ENCODE results near the gene BICC1. TPM values are rescaled to one million over a fixed set of nuclear protein-coding genes. Genes with fewer than 3 reads are reported as not detected.

BICC1 gene
- total and polyA plus RNA-seq, 2 donors (not counting 1 experiment from before 2014, with no cell fraction given), result not detected

- H3K27me3 Mint-ChIP-seq, result no peaks in the 10 kb centered on the region
- Histone ChIP-seq H3K79me2 (ENCODE audit: control insufficient read depth, insufficient read depth, low read length) (no peaks in the 10 kb centered on the region), H3K9me3 (ENCODE audit: control extremely low read depth in 1 of 3, control insufficient read depth in 2 of 3, insufficient read depth in 1 of 3, low read length in 2 of 3) (no peaks in the 10 kb centered on the region), H3K4me3 (ENCODE audit: control extremely low read depth in 1 of 5, extremely low read depth in 1 of 5, insufficient read depth in 1 of 5, low read depth in 2 of 5, low read length in 4 of 5) (no peak overlapping the region), H3K4me2 (replicated peaks; ENCODE audit: low read depth, low read length, poor library complexity, severe bottlenecking) (no peak overlapping the region), H4K20me1 (ENCODE audit: control insufficient read depth, insufficient read depth, low read length, poor library complexity, severe bottlenecking) (no peaks in the 10 kb centered on the region), H2AFZ (ENCODE audit: insufficient read depth, low read depth, low read length, poor library complexity, severe bottlenecking) (no peak overlapping the region), H3K27ac (ENCODE audit: low read length in 2 of 2) (no peak overlapping the region), H3K9ac (ENCODE audit: low read length) (no peak overlapping the region), H3K4me1 (ENCODE audit: control insufficient read depth in 2 of 2, insufficient read depth in 2 of 2, low read length in 2 of 2) (no peaks in the 10 kb centered on the region), H3K27me3 (replicated peaks in 1 of 4; ENCODE audit: control extremely low read depth in 1 of 4, control insufficient read depth in 3 of 4, insufficient read depth in 4 of 4, low read length in 3 of 4) (no peaks in the 10 kb centered on the region), H3K36me3 (replicated peaks in 1 of 2; ENCODE audit: control extremely low read depth in 1 of 2, control insufficient read depth in 1 of 2, extremely low read depth in 1 of 2, insufficient read depth in 2 of 2, low read length in 1 of 2) (no peaks in the 10 kb centered on the region)
- no peak overlapping the region for H3K27ac Mint-ChIP-seq
- DNase-seq (no peak), ATAC-seq (ENCODE audit: low read depth) (no peak)
- ChIA-PET POLR2A (no interaction called here), CTCF (no interaction called here)
- no peak overlapping the region for H3K4me3 Mint-ChIP-seq
- no peaks in the 10 kb centered on the region for H3K4me1 Mint-ChIP-seq
- H3K9me3 Mint-ChIP-seq (ENCODE audit: insufficient read depth), result no peaks in the 10 kb centered on the region
- intact Hi-C loops (cut with micrococcal nuclease), result no loop called here
- 83% methylated on average over 3 of the region's 5 CpGs for WGBS (ENCODE audit: insufficient coverage)
- TF ChIP-seq, protein P1, sequence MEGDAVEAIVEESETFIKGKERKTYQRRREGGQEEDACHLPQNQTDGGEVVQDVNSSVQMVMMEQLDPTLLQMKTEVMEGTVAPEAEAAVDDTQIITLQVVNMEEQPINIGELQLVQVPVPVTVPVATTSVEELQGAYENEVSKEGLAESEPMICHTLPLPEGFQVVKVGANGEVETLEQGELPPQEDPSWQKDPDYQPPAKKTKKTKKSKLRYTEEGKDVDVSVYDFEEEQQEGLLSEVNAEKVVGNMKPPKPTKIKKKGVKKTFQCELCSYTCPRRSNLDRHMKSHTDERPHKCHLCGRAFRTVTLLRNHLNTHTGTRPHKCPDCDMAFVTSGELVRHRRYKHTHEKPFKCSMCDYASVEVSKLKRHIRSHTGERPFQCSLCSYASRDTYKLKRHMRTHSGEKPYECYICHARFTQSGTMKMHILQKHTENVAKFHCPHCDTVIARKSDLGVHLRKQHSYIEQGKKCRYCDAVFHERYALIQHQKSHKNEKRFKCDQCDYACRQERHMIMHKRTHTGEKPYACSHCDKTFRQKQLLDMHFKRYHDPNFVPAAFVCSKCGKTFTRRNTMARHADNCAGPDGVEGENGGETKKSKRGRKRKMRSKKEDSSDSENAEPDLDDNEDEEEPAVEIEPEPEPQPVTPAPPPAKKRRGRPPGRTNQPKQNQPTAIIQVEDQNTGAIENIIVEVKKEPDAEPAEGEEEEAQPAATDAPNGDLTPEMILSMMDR (IDR thresholded peaks at IDR 0.05), result no peak
- no peak for TF ChIP-seq EZH2 (IDR thresholded peaks at IDR 0.05; ENCODE audit: borderline replicate concordance, insufficient read depth, low read depth, low read length, poor library complexity, severe bottlenecking)
Observed at GRCh38 chr10:58637352-58637751, 124.7 kb downstream of the BICC1 start.

DNA sequence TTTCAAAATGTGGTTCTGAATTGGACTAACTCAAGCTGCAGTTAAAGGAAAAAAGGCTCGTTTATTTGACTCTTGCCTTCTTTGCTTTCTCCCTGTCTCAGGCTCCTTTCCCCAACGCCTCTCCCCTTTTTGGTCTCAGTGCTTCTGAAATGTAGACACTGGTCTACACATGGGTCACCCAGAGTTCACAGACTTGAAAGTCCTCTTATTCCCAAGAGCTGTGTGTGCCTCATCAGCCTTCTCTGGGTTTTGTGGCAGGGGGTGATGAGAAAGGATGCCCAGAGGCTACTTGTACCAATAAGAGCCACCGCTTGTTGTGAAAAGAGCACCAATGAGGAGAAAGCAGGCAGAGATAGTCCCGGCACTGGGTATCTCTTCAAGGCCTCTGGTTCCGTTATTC lies 125.7 kb downstream of the BICC1 start:
- ChIA-PET CTCF (no interaction called here), POLR2A (no interaction called here)
- DNase-seq, result no peak
- H3K27me3 Mint-ChIP-seq, result no peaks in the 10 kb centered on the region
- no peaks in the 10 kb centered on the region for H3K79me2 ChIP-seq (ENCODE audit: control insufficient read depth, insufficient read depth, low read length)
- intact Hi-C loops (cut with micrococcal nuclease), result no loop called here
- no peak overlapping the region for H3K27ac Mint-ChIP-seq
- H3K27me3 ChIP-seq (replicated peaks in 1 of 4; ENCODE audit: control extremely low read depth in 1 of 4, control insufficient read depth in 3 of 4, insufficient read depth in 4 of 4, low read length in 3 of 4), result no peaks in the 10 kb centered on the region
- no peak for ATAC-seq (ENCODE audit: low read depth)
- no peaks in the 10 kb centered on the region for H3K4me1 Mint-ChIP-seq
- H4K20me1 ChIP-seq (ENCODE audit: control insufficient read depth, insufficient read depth, low read length, poor library complexity, severe bottlenecking), result no peaks in the 10 kb centered on the region
- 100% methylated on average over 3 of the region's 5 CpGs for WGBS (ENCODE audit: insufficient coverage)
- H2AFZ ChIP-seq (ENCODE audit: insufficient read depth, low read depth, low read length, poor library complexity, severe bottlenecking), result no peak overlapping the region
- no peak overlapping the region for H3K4me2 ChIP-seq (replicated peaks; ENCODE audit: low read depth, low read length, poor library complexity, severe bottlenecking)
- no peaks in the 10 kb centered on the region for H3K36me3 ChIP-seq (replicated peaks in 1 of 2; ENCODE audit: control extremely low read depth in 1 of 2, control insufficient read depth in 1 of 2, extremely low read depth in 1 of 2, insufficient read depth in 2 of 2, low read length in 1 of 2)
- no peak overlapping the region for H3K4me3 Mint-ChIP-seq
- H3K9me3 ChIP-seq (ENCODE audit: control extremely low read depth in 1 of 3, control insufficient read depth in 2 of 3, insufficient read depth in 1 of 3, low read length in 2 of 3), result no peaks in the 10 kb centered on the region
- no peak overlapping the region for H3K9ac ChIP-seq (ENCODE audit: low read length)
- H3K4me3 ChIP-seq (ENCODE audit: control extremely low read depth in 1 of 5, extremely low read depth in 1 of 5, insufficient read depth in 1 of 5, low read depth in 2 of 5, low read length in 4 of 5), result no peak overlapping the region
- H3K9me3 Mint-ChIP-seq (ENCODE audit: insufficient read depth), result no peaks in the 10 kb centered on the region
- TF ChIP-seq, protein P1 (IDR thresholded peaks at IDR 0.05), result no peak
- TF ChIP-seq EZH2 (IDR thresholded peaks at IDR 0.05; ENCODE audit: borderline replicate concordance, insufficient read depth, low read depth, low read length, poor library complexity, severe bottlenecking), result no peak
- H3K27ac ChIP-seq (ENCODE audit: low read length in 2 of 2), result no peak overlapping the region
- H3K4me1 ChIP-seq (ENCODE audit: control insufficient read depth in 2 of 2, insufficient read depth in 2 of 2, low read length in 2 of 2), result no peaks in the 10 kb centered on the region

All from B cell (primary cell).